Endodermal cell (in vitro differentiated cells): ENCODE data around the gene FGFBP3. TPM values are rescaled to one million over a fixed set of nuclear protein-coding genes. Genes with fewer than 3 reads are reported as not detected.
A peak's percentile ranks its signal among the peaks of the same experiment; 100 is the strongest.

Source experiments
- DNase-seq: peaks from one replicate; pipeline ENCODE4 v3.0.0-alpha.2; 2017
- H3K27ac ChIP-seq: 2 replicates; pipeline ENCODE4 v1.5.1; 2013; ENCODE audit warnings: mild to moderate bottlenecking, low read depth, low read length, moderate library complexity
- H3K27me3 ChIP-seq: 2 replicates; pipeline ENCODE4 v1.6.1; 2013; ENCODE audit warnings: mild to moderate bottlenecking, low read length, moderate library complexity; ENCODE audit not compliant: insufficient read depth, control insufficient read depth, poor library complexity, severe bottlenecking
- H3K36me3 ChIP-seq: 2 replicates; pipeline ENCODE4 v1.7.0; 2013; ENCODE audit warnings: mild to moderate bottlenecking, low read length, moderate library complexity; ENCODE audit not compliant: control insufficient read depth, insufficient read depth
- H3K4me1 ChIP-seq: one replicate; pipeline ENCODE4 v1.7.0; 2013; ENCODE audit warnings: low read length; ENCODE audit not compliant: control insufficient read depth, insufficient read depth
- H3K4me3 ChIP-seq: 2 replicates; pipeline ENCODE4 v1.5.1; 2013; ENCODE audit warnings: mild to moderate bottlenecking, low read length, moderate library complexity
- H3K9ac ChIP-seq: 2 replicates; pipeline ENCODE4 v1.6.1; 2013; ENCODE audit warnings: mild to moderate bottlenecking, low read length, moderate library complexity; ENCODE audit not compliant: poor library complexity, severe bottlenecking; ENCODE audit errors: extremely low read depth
- H3K9me3 ChIP-seq: 2 replicates; pipeline ENCODE4 v1.6.1; 2013; ENCODE audit warnings: mild to moderate bottlenecking, low read length, moderate library complexity; ENCODE audit not compliant: control insufficient read depth
- H3K27ac Mint-ChIP-seq: 2 replicates; pipeline ENCODE4 v1.8.0; 2020; ENCODE audit warnings: mixed read lengths
- H3K27me3 Mint-ChIP-seq: 2 replicates; pipeline ENCODE4 v1.8.0; 2021; ENCODE audit warnings: mild to moderate bottlenecking, mixed read lengths; ENCODE audit not compliant: insufficient read depth
- H3K36me3 Mint-ChIP-seq: 2 replicates; pipeline ENCODE4 v1.8.0; 2020; ENCODE audit warnings: low read depth, mixed read lengths
- H3K4me1 Mint-ChIP-seq: 2 replicates; pipeline ENCODE4 v1.8.0; 2020; ENCODE audit warnings: mixed read lengths
- H3K4me3 Mint-ChIP-seq: 2 replicates; pipeline ENCODE4 v1.8.0; 2020; ENCODE audit warnings: mild to moderate bottlenecking, moderate library complexity, mixed read lengths
- H3K9me3 Mint-ChIP-seq: 2 replicates; pipeline ENCODE4 v1.8.0; 2020; ENCODE audit warnings: mild to moderate bottlenecking, mixed read lengths
- CTCF ChIP-seq: fragments of 200-600 bp; sonication (generic); conservative IDR thresholded peaks from 2 replicates; pipeline ENCODE4 v1.5.0; 2021; ENCODE audit warnings: antibody characterized with exemption, mild to moderate bottlenecking
- WGBS, 2 experiments: methylation state at CpG; one replicate each; pipeline versions ENCODE4 v1.1.5 to v1.1.7; 2013; ENCODE audit warnings: missing lambda C conversion rate in 2 of 2, mixed read lengths in 1 of 2; ENCODE audit not compliant: insufficient coverage in 1 of 2, insufficient read length in 1 of 2; 5-methylcytosine and 5-hydroxymethylcytosine counted together
- total RNA-seq, 2 donors: library from RNA; stranded (reverse); fragmentation: NEBNext Ultra II Directional in 1 of 2; extraction: Animal tissue kit (Norgen Biotek cat#: 25700) in 1 of 2; gene quantifications; 2 replicates in 1 of 2; 3 replicates in 1 of 2; pipeline ENCODE4 v1.2.1, GENCODE V29; 2021

The FGFBP3 gene
- total RNA-seq, 2 donors from 2014 or later = 4.3 to 19.0 TPM

DNA sequence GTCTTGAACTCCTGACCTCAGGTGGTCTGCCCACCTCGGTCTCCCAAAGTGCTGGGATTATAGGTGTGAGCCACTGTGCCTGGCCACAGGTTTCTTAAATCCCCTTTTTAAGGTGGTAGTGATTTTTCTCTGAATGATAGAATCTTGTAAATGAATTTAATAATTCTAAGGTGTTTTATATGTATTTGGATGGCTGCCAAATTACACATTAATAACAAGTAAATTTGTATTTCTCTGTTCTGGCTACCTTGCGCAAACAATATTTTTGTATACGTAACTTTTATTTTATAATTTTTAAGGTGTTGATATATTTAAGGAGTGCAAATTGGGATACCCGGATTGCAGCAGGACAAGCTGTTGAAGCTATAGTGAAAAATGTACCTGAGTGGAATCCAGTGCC, 30.4 kb upstream of the FGFBP3 start:
- no peaks in the 10 kb centered on the region for H3K27me3 Mint-ChIP-seq
- peaks cover 56% of the 10 kb centered on the region for H3K36me3 Mint-ChIP-seq
- no peak overlapping the region for H3K27ac Mint-ChIP-seq
- H3K4me3 Mint-ChIP-seq = no peak overlapping the region
- H3K27ac ChIP-seq = no peak overlapping the region
- no peaks in the 10 kb centered on the region for H3K27me3 ChIP-seq
- peaks cover 90% of the 10 kb centered on the region for H3K36me3 ChIP-seq
- H3K4me3 ChIP-seq = no peak overlapping the region
- H3K4me1 Mint-ChIP-seq = no peaks in the 10 kb centered on the region
- WGBS, 2 experiments = 93 to 100% methylated on average over 4 of the region's 4 CpGs
- DNase-seq = no peak
- H3K4me1 ChIP-seq = no peaks in the 10 kb centered on the region
- no peak for TF ChIP-seq CTCF
- no peak overlapping the region for H3K9ac ChIP-seq
- no peaks in the 10 kb centered on the region for H3K9me3 Mint-ChIP-seq
- H3K9me3 ChIP-seq = no peaks in the 10 kb centered on the region

DNA sequence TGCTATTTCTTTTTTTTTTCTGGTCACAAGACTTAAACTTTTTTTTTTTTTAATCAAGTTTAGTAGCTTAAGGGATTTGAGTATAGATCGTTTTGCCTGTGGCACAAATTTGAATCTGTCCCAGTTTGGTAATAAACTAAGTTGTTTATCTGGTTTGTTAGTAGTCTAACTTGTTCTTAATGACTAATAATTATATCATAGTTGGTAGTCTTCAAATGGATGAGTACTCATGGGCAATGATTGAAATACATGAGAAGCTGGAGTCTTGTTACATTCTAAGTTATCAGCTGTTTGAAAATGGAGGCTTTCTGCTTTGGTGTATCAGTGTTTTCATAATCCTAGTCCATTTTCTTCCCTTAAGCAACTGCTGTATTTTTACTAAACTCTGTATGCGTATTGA, 26.6 kb upstream of the FGFBP3 start:
- Histone ChIP-seq H3K27me3 (no peaks in the 10 kb centered on the region), H3K9ac (no peak overlapping the region), H3K4me1 (no peaks in the 10 kb centered on the region), H3K4me3 (no peak overlapping the region), H3K9me3 (no peaks in the 10 kb centered on the region), H3K36me3 (peaks cover 84% of the 10 kb centered on the region), H3K27ac (no peak overlapping the region)
- Mint-ChIP-seq H3K27me3 (no peaks in the 10 kb centered on the region), H3K4me3 (no peak overlapping the region), H3K9me3 (no peaks in the 10 kb centered on the region), H3K4me1 (peaks cover 5% of the 10 kb centered on the region), H3K36me3 (peaks cover 43% of the 10 kb centered on the region), H3K27ac (no peak overlapping the region)
- no peak for TF ChIP-seq CTCF
- WGBS, 2 experiments = 96% methylated on average over 2 of the region's 2 CpGs; no CpG with 5 or more reads in 1 of the 2 experiments
- no peak for DNase-seq

- Mint-ChIP-seq H3K9me3 (no peaks in the 10 kb centered on the region), H3K27ac (no peak overlapping the region), H3K27me3 (no peaks in the 10 kb centered on the region), H3K4me3 (no peak overlapping the region), H3K4me1 (peaks cover 5% of the 10 kb centered on the region), H3K36me3 (peaks cover 32% of the 10 kb centered on the region)
- Histone ChIP-seq H3K4me1 (no peaks in the 10 kb centered on the region), H3K27ac (no peak overlapping the region), H3K27me3 (no peaks in the 10 kb centered on the region), H3K9ac (no peak overlapping the region), H3K9me3 (no peaks in the 10 kb centered on the region), H3K4me3 (no peak overlapping the region), H3K36me3 (peaks cover 77% of the 10 kb centered on the region)
- no peak for DNase-seq
- peak; percentile 45 for TF ChIP-seq CTCF
- WGBS, 2 experiments = 88 to 100% methylated on average over 1 of the region's 1 CpG
These were observed 23.5 kb upstream of the FGFBP3 start for GRCh38 chr10:91932737-91933136.
